Astrocyte (in vitro differentiated cells and primary cell): ENCODE data around the gene PEAK1. TPM values are rescaled to one million over a fixed set of nuclear protein-coding genes. Genes with fewer than 3 reads are reported as not detected.

Source experiments
- DNase-seq: peaks from one replicate; pipeline ENCODE4 v3.0.0-alpha.2; 2010; ENCODE audit warnings: low read depth
- FAIRE-seq: peaks from 2 replicates; lab custom pipeline; 2011; peaks lifted over from hg19 to GRCh38; lab: Jason Lieb, UNC
- H2AFZ ChIP-seq: 2 replicates; pipeline ENCODE4 v1.6.0; 2012; ENCODE audit warnings: low read depth, low read length, inconsistent platforms
- H3K27ac ChIP-seq: 2 replicates; pipeline ENCODE4 v1.5.1; 2011; ENCODE audit warnings: low read depth, low read length, inconsistent platforms
- H3K27me3 ChIP-seq: 2 replicates; pipeline ENCODE4 v1.6.0; 2011; ENCODE audit warnings: low read length, inconsistent platforms; ENCODE audit not compliant: insufficient read depth
- H3K36me3 ChIP-seq: 2 replicates; pipeline ENCODE4 v1.5.1; 2011; ENCODE audit warnings: low read length, inconsistent platforms; ENCODE audit not compliant: insufficient read depth
- H3K4me1 ChIP-seq: 2 replicates; pipeline ENCODE4 v1.5.1; 2011; ENCODE audit warnings: low read length, inconsistent platforms; ENCODE audit not compliant: insufficient read depth
- H3K4me2 ChIP-seq: 2 replicates; pipeline ENCODE4 v1.6.0; 2012; ENCODE audit warnings: low read length, inconsistent platforms
- H3K4me3 ChIP-seq: 2 replicates; pipeline ENCODE4 v1.5.1; 2011; ENCODE audit warnings: low read depth, mild to moderate bottlenecking, low read length, inconsistent platforms; ENCODE audit not compliant: insufficient read depth
- H3K79me2 ChIP-seq: 2 replicates; pipeline ENCODE4 v1.6.0; 2012; ENCODE audit warnings: mild to moderate bottlenecking, low read length, inconsistent platforms; ENCODE audit not compliant: insufficient read depth
- H3K9ac ChIP-seq: 2 replicates; pipeline ENCODE4 v1.6.0; 2012; ENCODE audit warnings: mild to moderate bottlenecking, low read length, inconsistent platforms
- H3K9me3 ChIP-seq: 2 replicates; pipeline ENCODE4 v1.5.1; 2012; ENCODE audit warnings: low read depth, mild to moderate bottlenecking, low read length, inconsistent platforms; ENCODE audit not compliant: insufficient read depth
- H4K20me1 ChIP-seq: 2 replicates; pipeline ENCODE4 v1.6.0; 2012; ENCODE audit warnings: low read length, inconsistent platforms; ENCODE audit not compliant: insufficient read depth
- H3K27ac Mint-ChIP-seq: one replicate; pipeline ENCODE4 v1.8.0; 2021; ENCODE audit warnings: mild to moderate bottlenecking, mixed read lengths; ENCODE audit not compliant: unreplicated experiment
- H3K27me3 Mint-ChIP-seq: one replicate; pipeline ENCODE4 v1.8.0; 2021; ENCODE audit warnings: low read depth, mixed read lengths; ENCODE audit not compliant: unreplicated experiment
- H3K36me3 Mint-ChIP-seq: one replicate; pipeline ENCODE4 v1.8.0; 2021; ENCODE audit warnings: low read depth, mixed read lengths; ENCODE audit not compliant: unreplicated experiment
- H3K4me1 Mint-ChIP-seq: one replicate; pipeline ENCODE4 v1.8.0; 2021; ENCODE audit warnings: low read depth, mixed read lengths; ENCODE audit not compliant: unreplicated experiment
- H3K4me3 Mint-ChIP-seq: one replicate; pipeline ENCODE4 v1.8.0; 2021; ENCODE audit warnings: mild to moderate bottlenecking, moderate library complexity, mixed read lengths; ENCODE audit not compliant: unreplicated experiment
- H3K9me3 Mint-ChIP-seq: one replicate; pipeline ENCODE4 v1.8.0; 2021; ENCODE audit warnings: mild to moderate bottlenecking, mixed read lengths; ENCODE audit not compliant: unreplicated experiment
- EZH2 ChIP-seq: IDR thresholded peaks from 2 replicates; pipeline ENCODE4 v1.6.1; 2012; ENCODE audit warnings: mild to moderate bottlenecking, low read length, inconsistent platforms; ENCODE audit not compliant: insufficient read depth
- total RNA-seq: library from RNA; stranded (reverse); gene quantifications from 2 replicates; pipeline ENCODE4 v1.2.1, GENCODE V29; 2021
- TF ChIP-seq, protein P1 (sequence below): IDR thresholded peaks from 2 replicates; pipeline ENCODE4 v1.5.1; 2011; ENCODE audit warnings: low read depth, mild to moderate bottlenecking, inconsistent platforms, low read length, moderate library complexity; ENCODE audit not compliant: insufficient read depth

Gene PEAK1
- total RNA-seq, 1 donor from 2014 or later, result 62.3 TPM

GRCh38 chr15:77369168-77369567 lies 50.7 kb downstream of the PEAK1 start:
- Histone ChIP-seq H3K9me3 (no peaks in the 10 kb centered on the region), H3K27ac (no peak overlapping the region), H3K4me2 (no peak overlapping the region), H3K36me3 (no peaks in the 10 kb centered on the region), H4K20me1 (peaks cover 64% of the 10 kb centered on the region), H3K27me3 (no peaks in the 10 kb centered on the region), H2AFZ (no peak overlapping the region), H3K9ac (no peak overlapping the region), H3K4me3 (no peak overlapping the region), H3K79me2 (peaks cover 90% of the 10 kb centered on the region), H3K4me1 (no peaks in the 10 kb centered on the region)
- DNase-seq, result no peak
- Mint-ChIP-seq H3K36me3 (peaks cover 2% of the 10 kb centered on the region), H3K27ac (no peak overlapping the region), H3K4me1 (peaks cover 11% of the 10 kb centered on the region), H3K9me3 (no peaks in the 10 kb centered on the region), H3K27me3 (no peaks in the 10 kb centered on the region), H3K4me3 (no peak overlapping the region)
- no peak for FAIRE-seq
- TF ChIP-seq EZH2, result no peak
- TF ChIP-seq, protein P1, sequence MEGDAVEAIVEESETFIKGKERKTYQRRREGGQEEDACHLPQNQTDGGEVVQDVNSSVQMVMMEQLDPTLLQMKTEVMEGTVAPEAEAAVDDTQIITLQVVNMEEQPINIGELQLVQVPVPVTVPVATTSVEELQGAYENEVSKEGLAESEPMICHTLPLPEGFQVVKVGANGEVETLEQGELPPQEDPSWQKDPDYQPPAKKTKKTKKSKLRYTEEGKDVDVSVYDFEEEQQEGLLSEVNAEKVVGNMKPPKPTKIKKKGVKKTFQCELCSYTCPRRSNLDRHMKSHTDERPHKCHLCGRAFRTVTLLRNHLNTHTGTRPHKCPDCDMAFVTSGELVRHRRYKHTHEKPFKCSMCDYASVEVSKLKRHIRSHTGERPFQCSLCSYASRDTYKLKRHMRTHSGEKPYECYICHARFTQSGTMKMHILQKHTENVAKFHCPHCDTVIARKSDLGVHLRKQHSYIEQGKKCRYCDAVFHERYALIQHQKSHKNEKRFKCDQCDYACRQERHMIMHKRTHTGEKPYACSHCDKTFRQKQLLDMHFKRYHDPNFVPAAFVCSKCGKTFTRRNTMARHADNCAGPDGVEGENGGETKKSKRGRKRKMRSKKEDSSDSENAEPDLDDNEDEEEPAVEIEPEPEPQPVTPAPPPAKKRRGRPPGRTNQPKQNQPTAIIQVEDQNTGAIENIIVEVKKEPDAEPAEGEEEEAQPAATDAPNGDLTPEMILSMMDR, result no peak

GRCh38 chr15:77367631-77368030 lies 52.3 kb downstream of the PEAK1 start:
- peaks cover 83% of the 10 kb centered on the region for H3K79me2 ChIP-seq
- H3K4me3 Mint-ChIP-seq, result no peak overlapping the region
- no peaks in the 10 kb centered on the region for H3K27me3 Mint-ChIP-seq
- H3K27me3 ChIP-seq, result no peaks in the 10 kb centered on the region
- no peaks in the 10 kb centered on the region for H3K36me3 ChIP-seq
- peaks cover 11% of the 10 kb centered on the region for H3K4me1 Mint-ChIP-seq
- H3K4me2 ChIP-seq, result no peak overlapping the region
- no peak overlapping the region for H3K9ac ChIP-seq
- peaks cover 8% of the 10 kb centered on the region for H3K36me3 Mint-ChIP-seq
- FAIRE-seq (peak; percentile 29), DNase-seq (no peak)
- no peaks in the 10 kb centered on the region for H3K9me3 ChIP-seq
- H3K27ac Mint-ChIP-seq, result no peak overlapping the region
- no peak for TF ChIP-seq EZH2
- TF ChIP-seq, protein P1, result no peak
- H3K4me3 ChIP-seq, result no peak overlapping the region
- no peak overlapping the region for H3K27ac ChIP-seq
- H3K4me1 ChIP-seq, result no peaks in the 10 kb centered on the region
- H2AFZ ChIP-seq, result no peak overlapping the region
- H4K20me1 ChIP-seq, result peaks cover 64% of the 10 kb centered on the region
- H3K9me3 Mint-ChIP-seq, result no peaks in the 10 kb centered on the region

DNA sequence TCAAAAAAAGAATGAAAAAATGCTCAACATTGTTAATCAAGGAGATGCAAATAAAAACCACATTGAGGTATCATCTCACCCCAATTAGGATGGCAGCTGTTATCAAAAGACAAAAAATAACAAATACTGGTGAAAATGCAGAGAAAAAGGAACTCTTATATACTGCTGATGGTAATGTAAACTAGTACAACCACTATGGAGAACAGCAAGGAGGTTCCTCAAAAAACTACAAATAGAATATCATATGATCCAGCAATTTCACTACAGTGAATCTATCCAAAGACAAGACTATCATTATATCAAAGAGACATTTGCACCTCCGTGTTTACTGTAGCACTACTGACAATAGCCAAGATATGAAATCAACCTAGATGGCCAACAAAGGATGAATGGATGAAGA lies 58.4 kb downstream of the PEAK1 start:
- no peak for DNase-seq
- Histone ChIP-seq H3K9me3 (no peaks in the 10 kb centered on the region), H4K20me1 (peaks cover 40% of the 10 kb centered on the region), H2AFZ (no peak overlapping the region), H3K9ac (no peak overlapping the region), H3K27ac (no peak overlapping the region), H3K4me1 (no peaks in the 10 kb centered on the region), H3K36me3 (no peaks in the 10 kb centered on the region), H3K27me3 (no peaks in the 10 kb centered on the region), H3K4me3 (no peak overlapping the region), H3K79me2 (peaks cover 65% of the 10 kb centered on the region), H3K4me2 (no peak overlapping the region)
- TF ChIP-seq, protein P1, result no peak
- TF ChIP-seq EZH2, result no peak
- Mint-ChIP-seq H3K36me3 (peaks cover 6% of the 10 kb centered on the region), H3K27ac (no peak overlapping the region), H3K9me3 (no peaks in the 10 kb centered on the region), H3K4me1 (peaks cover 1% of the 10 kb centered on the region), H3K4me3 (no peak overlapping the region), H3K27me3 (no peaks in the 10 kb centered on the region)
- FAIRE-seq, result no peak
